Epidermal melanocyte (primary cell): Measurements from ENCODE around the gene RNLS.
"Not testable (repeated sequence)": the region's sequence is repeated elsewhere in the genome, so short reads cannot be mapped to it uniquely, and the experiment has no call there.

Source experiments
- DNase-seq: peaks from one replicate; pipeline ENCODE4 v3.0.0; 2011; ENCODE audit warnings: low spot score; ENCODE audit not compliant: insufficient read length

Gene RNLS

GRCh38 chr10:88523739-88524400 is 59.2 kb downstream of the RNLS start:
- no peak for DNase-seq

- no peak for DNase-seq
Measured at GRCh38 chr10:88522715-88523114, 60.4 kb downstream of the RNLS start.

- DNase-seq = no peak
Measured at GRCh38 chr10:88521791-88522190, 61.3 kb downstream of the RNLS start.

- no peak for DNase-seq
Measured at GRCh38 chr10:88515235-88515634, 67.9 kb downstream of the RNLS start.

- DNase-seq = no peak
Measured at GRCh38 chr10:88512599-88512998, 70.5 kb downstream of the RNLS start.

GRCh38 chr10:88508796-88509195 is 74.3 kb downstream of the RNLS start:
- DNase-seq = no peak

- DNase-seq = no peak
Measured at GRCh38 chr10:88507826-88508453, 75.2 kb downstream of the RNLS start.

GRCh38 chr10:88507404-88507803 is 75.7 kb downstream of the RNLS start:
- DNase-seq = no peak

- no peak for DNase-seq
Measured at GRCh38 chr10:88505680-88506215, 77.4 kb downstream of the RNLS start.

GRCh38 chr10:88505265-88505664 is 77.9 kb downstream of the RNLS start:
- DNase-seq = no peak

GRCh38 chr10:88500656-88501055 is 82.5 kb downstream of the RNLS start:
- no peak for DNase-seq

- DNase-seq = no peak
Measured at GRCh38 chr10:88499569-88500470, 83.3 kb downstream of the RNLS start.

GRCh38 chr10:88497913-88498312 is 85.2 kb downstream of the RNLS start:
- DNase-seq = no peak

GRCh38 chr10:88494537-88494936 is 88.6 kb downstream of the RNLS start:
- no peak for DNase-seq

- DNase-seq = no peak
Measured at GRCh38 chr10:88493691-88494483, 89.2 kb downstream of the RNLS start.

GRCh38 chr10:88491314-88491713 is 91.8 kb downstream of the RNLS start:
- DNase-seq = no peak

GRCh38 chr10:88490231-88490980 is 92.7 kb downstream of the RNLS start:
- no peak for DNase-seq

GRCh38 chr10:88489107-88489506 is 94.0 kb downstream of the RNLS start:
- no peak for DNase-seq

- not testable (repeated sequence) for DNase-seq
Measured at GRCh38 chr10:88486816-88487215, 96.3 kb downstream of the RNLS start.

- no peak for DNase-seq
Measured at GRCh38 chr10:88482220-88482619, 100.9 kb downstream of the RNLS start.
